ENCODE measurements around the gene NAPB.

GRCh38 chr20:23417861-23418260, 3.4 kb downstream of the NAPB start:
- no peak for TF ChIP-seq EZH2 (IDR thresholded peaks at IDR 0.05)
- TF ChIP-seq POLR2AphosphoS5 (IDR thresholded peaks at IDR 0.05; ENCODE audit: borderline replicate concordance, low read depth, low read length): no peak
- no peak for TF ChIP-seq FOXP2 (optimal IDR thresholded peaks at IDR 0.05; ENCODE audit: control extremely low read depth, extremely low read length, insufficient read depth)

Measured in SK-N-MC (cell line).